ENCODE measurements around the gene UPB1. TPM values are rescaled to one million over a fixed set of nuclear protein-coding genes. Genes with fewer than 3 reads are reported as not detected.

Gene UPB1
- total RNA-seq, 1 donor from 2014 or later: 1.3 TPM

DNA sequence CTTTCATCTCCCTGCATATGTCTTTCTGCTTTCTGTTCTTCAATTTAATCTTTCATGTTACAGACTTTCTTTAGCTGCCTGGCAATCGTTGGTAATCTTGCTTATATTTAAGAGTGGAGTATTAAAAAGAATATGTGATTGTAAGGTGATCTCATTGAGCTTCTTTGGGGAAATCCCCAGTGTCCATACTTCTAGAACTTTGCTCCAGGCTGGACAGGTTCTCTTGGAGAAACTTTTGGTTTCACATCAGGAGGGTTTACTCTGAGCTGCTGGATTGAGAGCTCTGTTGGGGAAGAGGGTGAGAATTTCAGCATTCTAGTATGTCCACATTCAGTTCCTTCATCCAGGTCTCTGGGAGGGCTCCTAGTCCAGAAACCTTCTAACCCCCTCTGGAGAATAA, 81.6 kb downstream of the UPB1 start:
- Mint-ChIP-seq H3K27me3 (ENCODE audit: low read depth) (no peaks in the 10 kb centered on the region), H3K27ac (peak overlapping the region; percentile 1)
- TF ChIP-seq, protein P1, sequence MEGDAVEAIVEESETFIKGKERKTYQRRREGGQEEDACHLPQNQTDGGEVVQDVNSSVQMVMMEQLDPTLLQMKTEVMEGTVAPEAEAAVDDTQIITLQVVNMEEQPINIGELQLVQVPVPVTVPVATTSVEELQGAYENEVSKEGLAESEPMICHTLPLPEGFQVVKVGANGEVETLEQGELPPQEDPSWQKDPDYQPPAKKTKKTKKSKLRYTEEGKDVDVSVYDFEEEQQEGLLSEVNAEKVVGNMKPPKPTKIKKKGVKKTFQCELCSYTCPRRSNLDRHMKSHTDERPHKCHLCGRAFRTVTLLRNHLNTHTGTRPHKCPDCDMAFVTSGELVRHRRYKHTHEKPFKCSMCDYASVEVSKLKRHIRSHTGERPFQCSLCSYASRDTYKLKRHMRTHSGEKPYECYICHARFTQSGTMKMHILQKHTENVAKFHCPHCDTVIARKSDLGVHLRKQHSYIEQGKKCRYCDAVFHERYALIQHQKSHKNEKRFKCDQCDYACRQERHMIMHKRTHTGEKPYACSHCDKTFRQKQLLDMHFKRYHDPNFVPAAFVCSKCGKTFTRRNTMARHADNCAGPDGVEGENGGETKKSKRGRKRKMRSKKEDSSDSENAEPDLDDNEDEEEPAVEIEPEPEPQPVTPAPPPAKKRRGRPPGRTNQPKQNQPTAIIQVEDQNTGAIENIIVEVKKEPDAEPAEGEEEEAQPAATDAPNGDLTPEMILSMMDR (IDR thresholded peaks at IDR 0.05; ENCODE audit: unreplicated experiment): no peak

More for the DNA sequence above, 81.6 kb downstream of the UPB1 start:
- Mint-ChIP-seq H3K4me3 (no peak overlapping the region), H3K9me3 (peaks cover 4% of the 10 kb centered on the region), H3K4me1 (peaks cover 22% of the 10 kb centered on the region), H3K36me3 (peaks cover 33% of the 10 kb centered on the region)
- DNase-seq (ENCODE audit: low spot score in 2 of 2, unreplicated experiment in 2 of 2): no peak

Other genes with a start within 250 kb of the UPB1 start
- 80.8 to 88.0 TPM (median 82.9 TPM) in 3 replicates for gene SPECC1L, start 224.5 kb upstream of the UPB1 start, total RNA-seq
- gene ADORA2A, start 67.7 kb upstream of the UPB1 start, total RNA-seq: 8.3 to 10.8 TPM (median 9.4 TPM) in 3 replicates
- 79.4 to 83.6 TPM (median 83.2 TPM) in 3 replicates for gene GUCD1, start 59.8 kb downstream of the UPB1 start, total RNA-seq
- 95.1 to 110 TPM (median 102 TPM) in 3 replicates for gene SNRPD3, start 60.7 kb downstream of the UPB1 start, total RNA-seq
- gene LRRC75B, start 97.7 kb downstream of the UPB1 start, total RNA-seq: 28.7 to 32.5 TPM (median 30.8 TPM) in 3 replicates
- 16.1 to 18.2 TPM (median 17.5 TPM) in 3 replicates for gene GGT1, start 107.9 kb downstream of the UPB1 start, total RNA-seq

Data from mesothelial cell of epicardium (in vitro differentiated cells).